Fibroblast of lung (primary cell): ENCODE data around the gene SCAMP5.

Experiments
- EZH2 ChIP-seq: IDR thresholded peaks from 2 replicates; pipeline ENCODE4 v1.5.1; 2012; ENCODE audit warnings: low read length, control low read depth, mild to moderate bottlenecking; ENCODE audit errors: missing control alignments
- TF ChIP-seq, protein P1 (sequence below), 2 donors: IDR thresholded peaks in 1 of 2; conservative IDR thresholded peaks in 1 of 2; 1 replicate in 1 of 2; 2 replicates in 1 of 2; pipeline ENCODE4 v1.5.1; 2011 to 2012; ENCODE audit warnings: low read length in 2 of 2, control low read depth in 1 of 2, inconsistent platforms in 1 of 2, low read depth in 1 of 2, mild to moderate bottlenecking in 1 of 2

DNA sequence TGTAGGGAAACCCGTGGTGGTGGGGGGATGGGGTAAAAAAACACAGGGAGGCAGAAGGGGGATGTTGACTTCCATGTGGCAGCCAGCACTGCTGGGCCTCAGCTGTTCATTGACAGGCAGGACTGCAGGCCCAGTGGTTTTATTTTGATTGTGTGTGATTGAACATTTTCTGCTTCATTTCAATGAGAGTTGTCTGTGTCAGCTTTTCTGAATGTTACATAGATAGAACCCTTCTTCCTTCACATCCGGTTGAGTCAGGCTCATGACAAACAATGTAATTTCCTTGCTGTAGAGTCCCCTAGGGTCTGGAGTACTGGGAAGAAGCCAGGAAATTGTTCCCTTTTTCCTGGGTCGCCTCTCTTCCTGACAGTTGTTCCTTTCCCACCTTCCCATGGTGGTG is 30.6 kb upstream of the SCAMP5 start:
- TF ChIP-seq, protein P1, sequence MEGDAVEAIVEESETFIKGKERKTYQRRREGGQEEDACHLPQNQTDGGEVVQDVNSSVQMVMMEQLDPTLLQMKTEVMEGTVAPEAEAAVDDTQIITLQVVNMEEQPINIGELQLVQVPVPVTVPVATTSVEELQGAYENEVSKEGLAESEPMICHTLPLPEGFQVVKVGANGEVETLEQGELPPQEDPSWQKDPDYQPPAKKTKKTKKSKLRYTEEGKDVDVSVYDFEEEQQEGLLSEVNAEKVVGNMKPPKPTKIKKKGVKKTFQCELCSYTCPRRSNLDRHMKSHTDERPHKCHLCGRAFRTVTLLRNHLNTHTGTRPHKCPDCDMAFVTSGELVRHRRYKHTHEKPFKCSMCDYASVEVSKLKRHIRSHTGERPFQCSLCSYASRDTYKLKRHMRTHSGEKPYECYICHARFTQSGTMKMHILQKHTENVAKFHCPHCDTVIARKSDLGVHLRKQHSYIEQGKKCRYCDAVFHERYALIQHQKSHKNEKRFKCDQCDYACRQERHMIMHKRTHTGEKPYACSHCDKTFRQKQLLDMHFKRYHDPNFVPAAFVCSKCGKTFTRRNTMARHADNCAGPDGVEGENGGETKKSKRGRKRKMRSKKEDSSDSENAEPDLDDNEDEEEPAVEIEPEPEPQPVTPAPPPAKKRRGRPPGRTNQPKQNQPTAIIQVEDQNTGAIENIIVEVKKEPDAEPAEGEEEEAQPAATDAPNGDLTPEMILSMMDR (conservative IDR thresholded peaks at IDR 0.05 in 1 of 2, IDR thresholded peaks at IDR 0.05 in 1 of 2; ENCODE audit: low read depth in 1 of 2, low read length in 2 of 2) = no peak
- no peak for TF ChIP-seq EZH2
